Liver (tissue), 3 donors: Measurements from ENCODE around the gene RNF135.

ENCODE experiments used
- CTCF ChIP-seq: fragments of 150-350 bp; IDR thresholded peaks from 2 replicates; pipeline ENCODE4 v1.5.1; 2017; ENCODE audit warnings: improper control_type of control experiment, low read depth, low read length; ENCODE audit not compliant: missing input control
- GABPA ChIP-seq, 2 donors: IDR thresholded peaks in 1 of 2; conservative IDR thresholded peaks in 1 of 2; 2 replicates each; pipeline ENCODE4 v1.6.1; 2016; ENCODE audit warnings: antibody characterized with exemption in 2 of 2, mild to moderate bottlenecking in 1 of 2, moderate library complexity in 1 of 2
- RAD21 ChIP-seq, 2 donors: IDR thresholded peaks; 2 replicates each; pipeline ENCODE4 v1.6.1; 2016; ENCODE audit warnings: antibody characterized with exemption in 2 of 2, mild to moderate bottlenecking in 2 of 2
- SP1 ChIP-seq: IDR thresholded peaks from 2 replicates; pipeline ENCODE4 v1.6.1; 2018; ENCODE audit warnings: antibody characterized with exemption, mild to moderate bottlenecking
- TAF1 ChIP-seq: conservative IDR thresholded peaks from 2 replicates; pipeline ENCODE4 v1.6.1; 2016; ENCODE audit warnings: antibody characterized with exemption, mild to moderate bottlenecking
- YY1 ChIP-seq: IDR thresholded peaks from 2 replicates; pipeline ENCODE4 v1.6.1; 2016; ENCODE audit warnings: antibody characterized with exemption, mild to moderate bottlenecking
- TF ChIP-seq, protein P1 (sequence below): IDR thresholded peaks from 2 replicates; pipeline ENCODE4 v1.6.1; 2016; ENCODE audit warnings: antibody characterized with exemption
- TF ChIP-seq, protein P2 (sequence below): IDR thresholded peaks from 2 replicates; pipeline ENCODE4 v1.6.1; 2016; ENCODE audit warnings: antibody characterized with exemption, mild to moderate bottlenecking
- TF ChIP-seq, protein P3 (sequence below): IDR thresholded peaks from 2 replicates; pipeline ENCODE4 v1.6.1; 2016; ENCODE audit warnings: antibody characterized with exemption
- donor health status: healthy.
- donor health status: healthy.

DNA sequence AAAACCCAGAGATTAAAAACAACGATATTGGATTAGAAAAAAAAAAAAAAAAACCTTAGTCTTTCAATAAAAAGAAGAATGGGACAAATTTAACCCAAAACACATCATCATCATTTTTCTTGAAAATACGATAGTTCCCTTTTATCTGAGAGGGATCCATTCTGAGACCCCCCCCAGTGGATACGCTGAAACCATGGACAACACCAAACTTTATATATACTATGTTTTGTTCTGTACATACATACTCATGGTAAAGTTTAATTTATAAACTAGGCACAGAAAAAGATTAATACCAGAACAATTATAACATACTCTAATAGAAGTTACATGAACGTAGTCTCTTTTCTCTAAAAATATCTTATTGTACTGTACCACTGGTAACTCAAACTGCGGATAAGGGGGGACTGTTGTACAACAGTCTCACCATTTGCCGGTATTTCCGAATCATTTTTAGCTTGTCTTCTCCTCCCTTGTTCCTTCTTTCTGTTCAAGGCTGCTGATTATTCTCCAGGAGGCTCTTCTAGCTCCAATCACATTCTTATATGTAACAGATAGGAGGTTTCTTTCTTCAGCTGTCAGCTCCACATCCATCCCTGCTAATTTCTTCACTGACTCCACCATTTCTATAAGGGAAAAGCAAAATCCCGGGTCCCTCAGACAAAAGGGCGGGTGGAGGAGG, 37.0 kb downstream of the RNF135 start:
- TF ChIP-seq CTCF = no peak
- TF ChIP-seq TAF1 = no peak
- TF ChIP-seq, protein P1, sequence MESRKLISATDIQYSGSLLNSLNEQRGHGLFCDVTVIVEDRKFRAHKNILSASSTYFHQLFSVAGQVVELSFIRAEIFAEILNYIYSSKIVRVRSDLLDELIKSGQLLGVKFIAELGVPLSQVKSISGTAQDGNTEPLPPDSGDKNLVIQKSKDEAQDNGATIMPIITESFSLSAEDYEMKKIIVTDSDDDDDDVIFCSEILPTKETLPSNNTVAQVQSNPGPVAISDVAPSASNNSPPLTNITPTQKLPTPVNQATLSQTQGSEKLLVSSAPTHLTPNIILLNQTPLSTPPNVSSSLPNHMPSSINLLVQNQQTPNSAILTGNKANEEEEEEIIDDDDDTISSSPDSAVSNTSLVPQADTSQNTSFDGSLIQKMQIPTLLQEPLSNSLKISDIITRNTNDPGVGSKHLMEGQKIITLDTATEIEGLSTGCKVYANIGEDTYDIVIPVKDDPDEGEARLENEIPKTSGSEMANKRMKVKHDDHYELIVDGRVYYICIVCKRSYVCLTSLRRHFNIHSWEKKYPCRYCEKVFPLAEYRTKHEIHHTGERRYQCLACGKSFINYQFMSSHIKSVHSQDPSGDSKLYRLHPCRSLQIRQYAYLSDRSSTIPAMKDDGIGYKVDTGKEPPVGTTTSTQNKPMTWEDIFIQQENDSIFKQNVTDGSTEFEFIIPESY = no peak
- TF ChIP-seq RAD21 (IDR thresholded peaks at IDR 0.05) = no peak
- TF ChIP-seq, protein P2, sequence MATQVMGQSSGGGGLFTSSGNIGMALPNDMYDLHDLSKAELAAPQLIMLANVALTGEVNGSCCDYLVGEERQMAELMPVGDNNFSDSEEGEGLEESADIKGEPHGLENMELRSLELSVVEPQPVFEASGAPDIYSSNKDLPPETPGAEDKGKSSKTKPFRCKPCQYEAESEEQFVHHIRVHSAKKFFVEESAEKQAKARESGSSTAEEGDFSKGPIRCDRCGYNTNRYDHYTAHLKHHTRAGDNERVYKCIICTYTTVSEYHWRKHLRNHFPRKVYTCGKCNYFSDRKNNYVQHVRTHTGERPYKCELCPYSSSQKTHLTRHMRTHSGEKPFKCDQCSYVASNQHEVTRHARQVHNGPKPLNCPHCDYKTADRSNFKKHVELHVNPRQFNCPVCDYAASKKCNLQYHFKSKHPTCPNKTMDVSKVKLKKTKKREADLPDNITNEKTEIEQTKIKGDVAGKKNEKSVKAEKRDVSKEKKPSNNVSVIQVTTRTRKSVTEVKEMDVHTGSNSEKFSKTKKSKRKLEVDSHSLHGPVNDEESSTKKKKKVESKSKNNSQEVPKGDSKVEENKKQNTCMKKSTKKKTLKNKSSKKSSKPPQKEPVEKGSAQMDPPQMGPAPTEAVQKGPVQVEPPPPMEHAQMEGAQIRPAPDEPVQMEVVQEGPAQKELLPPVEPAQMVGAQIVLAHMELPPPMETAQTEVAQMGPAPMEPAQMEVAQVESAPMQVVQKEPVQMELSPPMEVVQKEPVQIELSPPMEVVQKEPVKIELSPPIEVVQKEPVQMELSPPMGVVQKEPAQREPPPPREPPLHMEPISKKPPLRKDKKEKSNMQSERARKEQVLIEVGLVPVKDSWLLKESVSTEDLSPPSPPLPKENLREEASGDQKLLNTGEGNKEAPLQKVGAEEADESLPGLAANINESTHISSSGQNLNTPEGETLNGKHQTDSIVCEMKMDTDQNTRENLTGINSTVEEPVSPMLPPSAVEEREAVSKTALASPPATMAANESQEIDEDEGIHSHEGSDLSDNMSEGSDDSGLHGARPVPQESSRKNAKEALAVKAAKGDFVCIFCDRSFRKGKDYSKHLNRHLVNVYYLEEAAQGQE = no peak
- no peak for TF ChIP-seq GABPA (IDR thresholded peaks at IDR 0.05 in 1 of 2, conservative IDR thresholded peaks at IDR 0.05 in 1 of 2)
- TF ChIP-seq SP1 = no peak
- TF ChIP-seq, protein P3, sequence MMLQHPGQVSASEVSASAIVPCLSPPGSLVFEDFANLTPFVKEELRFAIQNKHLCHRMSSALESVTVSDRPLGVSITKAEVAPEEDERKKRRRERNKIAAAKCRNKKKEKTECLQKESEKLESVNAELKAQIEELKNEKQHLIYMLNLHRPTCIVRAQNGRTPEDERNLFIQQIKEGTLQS = no peak
- no peak for TF ChIP-seq YY1
